CD1c-positive myeloid dendritic cell (primary cell): ENCODE data around the gene HIC1.

Source experiments
- DNase-seq: peaks from one replicate; pipeline ENCODE4 v3.0.0-alpha.2; 2016; ENCODE audit errors: extremely low spot score

Gene HIC1

DNA sequence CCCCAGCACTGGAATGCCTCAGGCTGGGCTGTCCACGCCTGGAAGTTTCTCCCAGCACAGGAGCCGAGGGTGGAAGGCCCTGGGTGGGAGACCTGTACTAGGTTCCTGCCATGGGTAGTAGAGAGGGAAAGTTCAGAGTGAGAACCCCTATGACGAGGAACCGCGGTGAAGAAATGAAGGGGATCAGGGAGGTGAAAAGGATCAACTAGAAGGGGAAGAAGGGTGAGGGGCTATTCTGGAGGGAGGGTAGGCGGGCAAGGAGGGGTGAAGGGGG, 5.4 kb downstream of the HIC1 start:
- no peak for DNase-seq

DNA sequence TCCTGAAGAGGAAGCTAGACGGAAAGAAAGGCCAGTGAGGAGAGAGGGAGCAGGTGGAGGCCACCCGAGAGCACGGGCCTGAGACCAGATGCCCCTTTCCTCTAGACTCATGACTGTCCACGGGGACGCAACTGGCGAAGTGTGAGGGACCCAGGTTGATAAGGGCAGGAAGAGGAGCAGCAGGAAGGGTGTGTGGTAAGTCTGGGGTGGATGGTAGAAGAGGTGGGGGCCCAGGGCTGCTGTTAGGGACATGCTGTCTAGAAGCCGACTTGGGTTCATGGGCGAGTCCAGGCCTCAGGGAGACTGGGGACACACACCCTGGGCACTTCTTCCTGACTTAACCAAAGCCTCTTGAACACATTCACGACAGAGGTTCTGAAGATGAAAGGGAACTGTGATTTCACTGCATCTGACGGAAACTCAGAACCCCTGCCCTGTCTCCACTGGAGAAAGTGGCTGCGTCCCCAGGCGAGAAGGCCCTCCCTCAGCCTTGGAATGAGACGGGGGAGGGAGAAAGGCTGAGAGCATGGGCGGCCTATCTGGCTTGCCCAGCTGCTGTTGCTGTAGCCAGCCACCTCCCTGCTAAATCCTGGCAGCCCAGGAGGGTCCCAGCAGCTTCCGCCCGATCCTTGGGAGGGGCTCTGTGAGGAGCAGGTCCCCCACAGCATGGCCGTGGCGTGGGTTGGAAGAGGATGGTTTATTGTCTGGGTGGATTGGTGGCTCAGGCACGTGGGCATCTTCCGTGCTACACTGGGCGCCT, 6.0 kb downstream of the HIC1 start:
- DNase-seq = no peak

DNA sequence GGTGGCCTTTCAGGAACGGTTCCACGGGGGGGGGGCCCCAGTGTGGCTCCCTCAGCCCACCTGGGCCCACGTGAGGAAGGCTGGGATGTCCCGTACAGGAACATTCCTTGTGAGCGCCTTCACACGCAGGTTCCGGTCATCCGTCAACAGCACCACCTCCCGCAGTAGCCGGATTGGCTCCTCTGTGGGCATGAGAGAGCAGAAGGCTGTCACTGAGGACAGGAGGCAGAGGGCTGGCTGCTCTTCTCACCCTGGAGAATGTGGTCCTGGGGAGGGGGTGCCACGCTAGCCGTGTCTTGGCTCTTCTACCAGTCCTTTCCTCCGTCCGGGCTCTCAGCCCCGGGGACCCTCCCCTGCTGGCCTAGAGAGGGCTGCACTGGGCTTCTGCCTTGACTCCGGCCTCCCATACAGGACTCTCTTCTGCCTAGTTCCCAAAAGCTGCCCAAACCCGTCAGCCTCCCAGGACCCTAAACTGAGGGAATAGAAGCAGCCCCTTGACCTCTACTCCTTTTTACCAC, 6.6 kb downstream of the HIC1 start:
- no peak for DNase-seq

DNA sequence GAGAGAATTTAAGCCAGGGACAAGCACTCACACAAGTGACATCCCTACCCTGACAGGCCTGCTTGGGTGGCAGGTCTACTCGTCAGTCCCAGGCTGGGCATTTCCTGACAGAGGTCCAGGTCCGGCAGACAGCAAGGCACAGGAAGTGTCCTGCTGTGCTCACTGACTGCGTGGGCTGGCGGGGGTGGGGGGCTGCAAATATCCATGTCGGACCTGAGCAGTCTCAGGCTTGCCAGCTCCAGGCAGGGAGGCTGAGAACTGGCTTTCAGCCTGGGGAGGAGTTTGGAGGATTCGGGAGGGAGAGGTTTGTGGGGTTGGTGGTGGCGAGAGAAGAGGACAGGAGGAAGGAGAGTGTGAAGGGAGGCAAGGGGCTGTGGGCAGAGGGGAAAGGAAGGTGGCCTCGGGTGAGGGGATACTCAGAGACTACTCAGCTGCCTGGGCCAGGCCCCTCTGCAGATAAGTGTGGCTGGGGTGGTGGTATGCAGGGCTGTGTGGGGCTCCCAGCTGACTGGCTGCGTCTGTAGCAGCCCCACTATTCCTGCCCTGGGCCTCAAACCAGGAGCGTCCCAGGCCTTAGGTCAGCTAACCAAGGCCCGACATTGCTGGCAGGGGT, 7.8 kb downstream of the HIC1 start:
- no peak for DNase-seq

DNA sequence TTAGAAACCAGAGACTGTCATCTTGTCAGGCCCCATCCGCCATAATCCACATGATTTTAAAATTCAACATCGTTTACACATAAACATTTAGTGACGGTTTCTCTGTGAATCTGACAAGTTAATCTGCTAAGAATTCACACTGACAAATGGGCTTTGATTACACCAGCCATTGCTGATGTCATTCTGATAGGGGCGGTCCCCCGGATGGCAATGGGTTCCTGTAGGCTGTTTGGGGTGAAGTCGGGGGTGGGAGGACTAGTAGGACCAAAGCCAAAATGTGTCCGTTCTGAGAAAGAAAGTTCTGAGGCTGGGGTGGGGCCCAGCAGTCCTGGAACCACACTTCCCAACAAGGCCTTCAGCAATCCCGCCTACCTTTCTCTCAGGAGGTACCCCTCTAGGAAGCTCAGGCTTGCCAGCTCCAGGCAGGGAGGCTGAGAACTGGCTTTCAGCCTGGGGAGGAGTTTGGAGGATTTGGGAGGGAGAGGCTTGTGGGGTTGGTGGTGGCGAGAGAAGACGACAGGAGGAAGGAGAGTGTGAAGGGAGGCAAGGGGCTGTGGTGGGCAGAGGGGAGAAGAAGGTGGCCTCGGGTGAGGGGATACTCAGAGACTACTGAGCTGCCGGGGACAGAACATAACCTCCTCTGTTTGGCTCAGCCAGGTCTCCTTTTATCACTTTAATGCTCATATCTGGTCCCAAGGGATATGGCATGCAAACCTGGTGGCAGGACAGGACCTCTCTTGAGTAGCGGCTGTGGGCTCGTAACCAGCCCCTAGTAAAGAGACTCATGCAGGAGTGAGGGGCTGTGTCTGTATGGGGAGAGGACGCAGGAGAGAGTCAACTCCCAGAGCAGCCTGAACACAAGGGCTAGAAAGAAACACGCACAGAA, 8.6 kb downstream of the HIC1 start:
- no peak for DNase-seq

DNA sequence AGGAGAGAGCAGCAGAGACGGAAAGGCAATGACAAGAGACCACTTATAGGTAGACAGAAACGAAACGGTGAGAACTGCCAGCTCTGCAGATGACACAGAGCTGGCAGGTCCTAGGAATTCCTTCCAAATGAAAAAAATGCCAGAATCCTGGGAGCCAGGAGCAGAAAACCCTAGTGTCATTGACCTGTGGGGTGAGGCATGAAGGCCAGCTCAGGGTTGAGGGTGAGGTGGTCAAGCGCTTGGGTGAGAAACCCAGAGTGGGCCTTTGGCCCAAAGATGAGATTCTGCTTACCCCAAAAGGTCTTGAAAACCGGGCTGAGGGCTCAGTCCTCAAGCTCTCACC, 9.2 kb downstream of the HIC1 start:
- DNase-seq = no peak

DNA sequence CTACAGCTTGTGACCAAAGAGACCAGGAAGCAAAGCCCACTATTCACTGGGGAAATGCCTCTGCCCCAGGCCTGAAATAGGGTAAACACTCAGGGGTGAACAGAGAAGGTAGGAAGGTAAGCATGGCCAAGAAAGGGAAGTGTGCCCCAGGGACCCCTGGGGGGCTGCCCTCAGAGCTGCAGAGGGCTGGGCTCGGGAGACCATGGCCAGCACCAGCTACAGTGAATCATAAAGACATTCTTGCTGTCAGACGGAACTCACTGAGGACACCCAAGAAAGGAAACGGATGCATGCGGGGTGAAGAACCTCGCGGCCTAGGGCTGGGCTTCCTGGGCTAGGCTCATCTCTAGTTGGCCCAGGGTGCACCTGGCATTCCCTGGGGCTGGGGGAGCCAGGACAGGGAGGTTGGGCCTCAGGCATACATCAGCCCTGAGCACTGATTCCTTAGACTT, 9.6 kb downstream of the HIC1 start:
- no peak for DNase-seq

DNA sequence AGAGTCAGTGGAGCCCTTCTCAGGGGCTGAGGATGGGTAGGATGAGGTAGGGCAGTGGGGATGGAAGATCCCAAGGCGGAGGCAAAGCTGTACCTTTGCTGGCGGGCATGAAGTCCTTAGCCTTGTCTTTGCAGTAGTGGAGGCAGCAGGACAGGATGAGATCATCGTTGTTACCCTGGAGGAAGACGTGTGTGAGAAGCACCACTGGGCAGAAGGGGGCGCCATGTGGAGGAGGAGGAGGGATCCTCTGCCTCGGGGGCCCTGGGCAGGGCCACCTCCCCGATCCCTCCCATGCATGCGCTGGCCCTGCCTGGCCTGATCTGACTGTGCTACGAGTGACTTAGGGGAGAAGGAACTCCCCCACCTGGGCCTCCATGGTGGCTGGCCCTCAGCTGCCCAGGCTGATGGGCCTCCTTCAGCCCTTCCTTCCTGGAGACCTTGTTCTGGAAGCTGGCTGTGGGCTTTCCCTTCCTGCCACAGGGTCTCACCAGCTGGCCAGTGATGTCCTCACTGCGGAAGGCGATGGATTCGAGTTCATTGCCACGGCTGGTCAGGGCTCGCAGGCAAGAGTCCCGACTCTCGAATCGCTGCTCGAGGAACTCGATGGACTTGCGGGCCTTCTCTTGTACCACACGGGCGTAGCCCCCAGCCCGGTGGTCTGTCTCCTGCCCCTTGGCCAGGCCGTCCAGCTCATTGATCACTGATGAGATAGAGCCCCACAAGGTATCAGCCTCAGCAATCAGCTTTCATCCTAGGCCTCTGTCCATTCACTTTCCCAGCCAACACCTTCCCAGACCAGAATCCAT, 10.3 kb downstream of the HIC1 start:
- DNase-seq = peak; percentile 50

DNA sequence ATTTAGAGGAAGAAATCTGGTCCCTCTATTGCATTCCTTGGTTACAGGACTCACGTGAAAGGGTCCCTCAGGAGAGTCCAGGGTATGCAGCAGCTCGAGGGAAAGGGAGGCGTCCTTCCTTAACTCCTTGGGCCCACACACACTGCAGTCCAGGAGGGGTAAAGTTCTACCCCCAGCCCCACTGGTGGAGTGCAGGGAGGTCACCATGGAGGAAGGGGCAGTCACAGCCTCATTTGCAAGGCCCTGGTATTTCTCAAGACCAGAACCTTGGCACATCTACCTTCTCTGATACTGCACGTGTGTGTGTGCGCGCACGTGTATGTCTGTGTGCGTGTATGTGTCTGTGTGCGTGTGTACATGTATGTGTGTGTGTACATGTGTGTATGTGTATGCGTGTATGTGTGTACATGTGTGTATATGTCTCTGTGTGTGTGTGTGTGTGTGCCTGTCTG, 11.1 kb downstream of the HIC1 start:
- no peak for DNase-seq

DNA sequence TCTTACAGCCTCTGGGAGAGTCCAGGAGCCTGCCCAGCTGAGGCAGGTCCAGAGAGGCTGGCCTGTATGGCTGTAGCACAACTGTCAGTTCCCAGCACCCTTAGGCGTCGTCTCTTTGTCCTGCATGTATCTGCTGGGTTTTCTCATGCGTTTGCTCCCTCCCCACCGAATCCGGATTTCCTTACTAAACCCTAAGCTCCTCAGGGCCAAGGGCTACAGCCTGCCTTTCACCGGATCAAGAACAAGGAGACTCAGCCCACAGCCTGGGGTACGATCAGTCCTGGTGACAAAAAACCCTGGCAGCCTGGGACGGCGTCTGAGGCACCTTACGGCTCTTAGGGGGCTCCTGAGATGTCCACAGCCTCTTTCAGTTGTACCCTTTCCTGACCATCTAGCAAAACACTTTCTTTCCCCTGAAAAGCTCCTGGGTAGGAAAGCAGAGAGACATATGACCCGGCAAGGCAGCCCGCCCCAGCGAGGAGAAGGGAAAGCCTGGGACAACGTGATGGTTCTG, 12.2 kb downstream of the HIC1 start:
- DNase-seq = no peak

DNA sequence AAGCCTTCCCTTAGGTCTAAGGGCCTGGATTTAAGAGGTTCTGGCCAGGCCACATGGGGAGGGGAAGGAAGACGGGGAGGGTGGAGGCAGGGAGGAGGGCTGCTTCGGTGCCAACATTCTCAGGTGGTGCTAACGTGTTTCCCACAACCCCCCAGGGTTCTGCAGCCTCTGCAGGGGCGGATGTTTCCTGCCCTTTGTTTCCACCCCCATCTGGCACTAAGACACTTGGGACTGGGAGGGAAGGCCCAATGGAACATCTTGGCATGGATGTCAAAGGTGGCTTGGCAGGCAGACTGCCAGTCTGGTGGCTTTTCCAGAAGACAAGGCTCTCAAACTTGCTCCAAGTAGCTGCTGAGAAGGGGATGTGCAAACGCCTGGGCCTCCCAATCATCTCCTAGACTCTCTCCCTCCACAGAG, 12.7 kb downstream of the HIC1 start:
- no peak for DNase-seq

DNA sequence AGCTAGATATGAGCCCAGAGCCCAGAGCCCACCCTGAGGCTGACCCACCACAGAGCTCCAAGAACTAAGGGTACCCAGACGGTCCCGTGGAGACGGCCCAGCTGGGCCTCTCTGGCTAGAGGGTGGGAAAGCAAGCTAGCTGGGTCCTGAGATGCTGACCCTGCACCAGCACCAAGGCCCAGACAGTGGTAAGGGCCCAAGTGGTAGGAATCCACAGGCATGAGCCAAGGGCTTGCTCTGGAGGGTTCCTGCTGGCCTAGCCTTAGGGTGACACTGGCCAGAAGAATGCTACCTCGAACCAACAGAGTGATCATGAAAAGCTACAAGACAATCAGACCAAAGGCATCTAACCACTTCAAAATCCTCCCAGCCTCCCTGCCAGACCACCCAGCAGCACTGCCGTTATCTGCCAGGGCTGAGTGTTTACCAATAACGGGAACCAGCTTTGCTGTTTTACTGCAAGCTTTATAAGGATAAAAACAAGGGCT, 13.2 kb downstream of the HIC1 start:
- no peak for DNase-seq

DNA sequence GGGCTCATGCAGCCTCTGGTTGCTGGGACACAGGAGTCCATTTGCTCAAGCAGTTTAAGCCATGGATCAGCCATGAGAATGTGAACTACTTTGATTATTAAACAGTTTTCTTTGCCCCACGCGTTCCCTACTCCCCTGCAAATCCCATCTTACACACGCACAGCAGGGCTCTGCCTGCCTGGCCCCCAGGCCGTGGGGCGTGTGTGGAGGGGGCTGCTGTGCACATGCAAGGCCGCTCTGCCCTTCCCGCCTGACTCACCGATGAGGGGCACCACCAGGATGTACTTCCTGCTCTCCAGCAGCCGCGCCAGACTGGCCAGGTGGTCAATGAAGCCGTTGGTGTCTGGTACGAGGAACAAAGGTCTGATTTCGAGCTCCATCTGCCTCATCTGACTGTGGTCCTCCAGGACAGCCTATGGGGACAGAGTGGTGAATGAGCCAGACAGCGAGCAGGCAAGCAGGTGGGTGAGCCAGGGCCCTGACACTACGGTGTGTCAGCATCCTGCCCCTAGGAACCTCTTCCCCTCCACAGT, 13.7 kb downstream of the HIC1 start:
- DNase-seq = no peak

DNA sequence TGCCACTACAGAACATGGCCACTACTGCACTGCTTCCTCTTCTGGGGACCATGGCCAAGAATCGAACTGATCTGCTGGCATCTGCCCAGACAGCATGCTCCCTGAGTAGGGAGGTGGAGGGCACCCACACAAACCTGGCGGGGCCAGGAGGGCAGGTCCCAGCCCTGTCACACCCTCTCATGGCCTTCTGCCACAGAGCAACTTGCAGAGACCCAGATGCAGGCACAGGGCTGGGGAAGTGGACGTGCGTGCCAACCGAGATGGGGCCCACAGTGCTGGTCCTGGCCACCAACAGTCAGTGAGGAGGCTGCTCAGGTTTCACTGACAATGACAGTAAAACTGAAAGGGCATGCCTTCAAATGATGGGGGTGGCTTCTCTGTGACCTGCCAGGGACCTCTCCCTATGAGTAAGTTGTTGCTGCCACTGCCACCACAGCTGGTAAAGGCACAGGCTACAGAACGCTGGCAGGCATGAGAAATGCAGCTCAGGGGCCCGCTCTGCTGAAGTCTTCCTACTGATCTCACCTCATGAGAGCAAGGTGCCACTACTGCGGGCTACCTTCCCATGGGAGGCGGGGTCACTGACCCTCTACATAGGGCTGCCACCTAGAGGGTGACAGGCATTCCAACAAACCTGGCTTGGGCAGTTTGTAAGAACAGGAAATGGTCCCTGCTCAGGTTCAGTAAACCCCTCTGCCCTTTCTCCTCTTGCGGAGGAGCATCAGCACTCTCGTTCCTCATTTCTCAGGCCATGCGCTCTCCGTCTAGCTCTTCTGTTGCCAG, 15.5 kb downstream of the HIC1 start:
- DNase-seq = peak; percentile 75

DNA sequence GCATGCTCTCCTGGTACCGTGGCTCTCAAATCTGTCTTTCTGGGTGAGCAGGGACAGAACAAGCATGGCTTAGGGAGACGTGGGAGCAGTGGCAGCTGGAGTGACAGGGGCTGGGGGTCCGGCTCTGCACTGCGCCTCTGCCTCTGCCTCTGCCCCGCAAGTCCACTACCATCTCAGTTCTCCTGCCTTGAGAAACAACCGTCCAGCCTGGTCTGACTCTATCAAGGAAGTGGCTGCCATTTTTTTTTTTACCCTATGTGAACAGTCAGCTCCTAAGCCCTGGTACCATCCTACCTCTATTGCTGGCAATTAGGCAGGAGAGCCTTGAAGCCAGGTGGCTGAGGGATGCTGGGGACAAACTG, 16.1 kb downstream of the HIC1 start:
- no peak for DNase-seq

DNA sequence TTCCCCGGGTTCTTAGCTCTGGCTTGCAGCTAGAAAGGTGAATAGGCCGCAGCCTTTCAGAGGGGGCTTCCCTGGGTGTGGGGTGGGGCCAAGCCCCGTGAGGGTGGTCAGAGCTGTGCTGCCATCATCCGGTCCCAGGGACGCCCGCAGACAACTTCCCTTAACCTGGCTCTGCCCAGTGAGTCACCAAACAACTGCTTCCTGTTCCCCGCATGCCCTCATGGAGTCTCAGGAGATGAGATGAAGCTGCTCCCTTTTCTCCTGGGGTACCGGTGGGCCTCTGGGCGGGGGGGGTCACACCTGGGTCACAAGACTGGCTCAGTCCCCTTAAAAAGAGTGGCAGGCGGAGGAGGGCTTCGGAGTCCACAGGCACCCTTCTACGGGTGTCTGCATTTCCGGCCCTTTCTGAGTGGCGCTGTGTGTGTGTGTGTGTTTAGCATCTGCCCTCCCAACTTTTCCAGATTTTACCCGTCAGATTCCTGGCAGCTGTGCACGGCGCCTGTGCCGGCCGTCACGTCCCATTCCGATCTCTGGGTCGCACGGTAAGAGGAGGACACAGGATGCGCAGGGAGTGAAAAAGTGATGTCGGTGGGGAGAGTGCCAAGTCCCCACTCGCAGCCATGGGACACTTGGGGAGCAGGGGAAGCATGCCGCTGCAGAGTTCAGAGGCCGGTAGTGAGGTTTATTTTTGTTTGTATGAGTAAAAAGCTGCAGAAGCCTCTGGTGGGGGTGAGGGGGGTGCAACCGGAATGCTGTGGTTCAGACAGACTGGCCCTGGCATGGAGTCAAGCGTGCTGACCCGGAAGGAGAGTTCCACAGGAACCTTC, 16.8 kb downstream of the HIC1 start:
- peak; percentile 68 for DNase-seq

DNA sequence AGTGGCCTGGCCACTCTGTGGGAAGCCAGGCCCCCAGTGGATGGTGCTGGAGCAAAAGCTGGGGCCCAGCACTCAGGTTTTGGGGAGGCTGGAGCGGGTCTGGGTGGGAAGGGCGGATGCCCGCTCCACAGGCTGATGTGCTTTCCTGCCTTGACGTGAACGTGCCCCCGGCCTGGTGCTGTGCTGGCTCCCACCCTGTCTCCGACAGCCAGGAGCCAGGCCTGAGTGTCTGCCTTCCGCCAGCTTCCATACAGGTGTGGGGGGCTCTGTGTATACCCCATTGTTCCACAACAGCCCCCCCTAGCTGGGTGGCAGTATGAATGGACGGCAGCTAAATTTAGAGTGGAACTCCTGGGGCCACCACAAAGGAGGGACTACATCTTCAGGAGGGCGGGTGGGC, 20.0 kb downstream of the HIC1 start:
- no peak for DNase-seq

DNA sequence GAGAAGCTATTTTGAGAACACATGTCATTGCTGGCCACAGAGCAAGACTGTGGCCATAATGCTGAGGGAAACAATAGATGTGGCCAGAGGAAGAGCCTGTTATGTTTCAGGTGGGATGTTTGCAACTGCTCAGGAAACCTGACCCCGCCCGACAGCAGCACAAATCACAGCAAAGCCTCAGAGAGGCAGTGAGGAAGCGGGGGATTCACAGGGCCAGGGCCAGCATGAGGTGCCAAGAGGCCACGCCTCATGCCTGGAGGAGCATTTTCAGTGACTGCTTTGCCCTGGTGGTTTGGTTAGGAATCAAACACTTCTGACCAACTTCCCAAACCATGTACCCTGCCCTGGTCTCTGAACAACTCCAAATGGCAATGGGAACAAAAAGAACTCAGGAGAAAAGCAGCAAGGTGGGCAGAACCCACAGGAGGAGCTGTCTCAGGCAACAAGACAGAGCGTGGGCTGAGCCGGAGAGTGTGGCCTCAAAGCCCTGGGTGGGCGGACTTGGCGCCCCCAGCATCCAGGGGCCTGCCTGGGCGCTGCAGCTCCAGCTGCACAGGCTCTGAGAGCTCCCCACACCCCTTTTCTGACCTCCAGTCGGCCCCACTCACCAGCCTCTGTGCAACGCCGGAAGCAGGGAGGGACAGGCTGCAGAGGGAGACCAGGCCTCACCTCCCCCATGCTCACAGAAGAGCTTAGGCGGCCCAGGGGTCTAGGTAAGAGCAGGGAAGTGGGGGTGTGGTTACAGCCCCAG, 20.6 kb downstream of the HIC1 start:
- DNase-seq = no peak
